Esophagus muscularis mucosa (tissue), 4 donors: Measurements from ENCODE around the gene CHD2. TPM values are rescaled to one million over a fixed set of nuclear protein-coding genes. Genes with fewer than 3 reads are reported as not detected.

Source experiments
- DNase-seq: peaks from one replicate; pipeline ENCODE4 v3.0.0-alpha.2; 2017; ENCODE audit errors: extremely low spot score
- H3K27ac ChIP-seq, 4 donors: fragments of 200-600 bp; sonication (generic); replicated peaks in 1 of 4; 1 replicate in 3 of 4; 2 replicates in 1 of 4; pipeline ENCODE4 v1.5.1; 2016 to 2019; ENCODE audit warnings: mild to moderate bottlenecking in 1 of 4
- H3K27me3 ChIP-seq, 4 donors: fragments of 200-600 bp; sonication (generic); one replicate each; pipeline versions ENCODE4 v1.5.1 to v1.6.0; 2016 to 2019
- H3K36me3 ChIP-seq, 4 donors: fragments of 200-600 bp; sonication (generic); one replicate each; pipeline ENCODE4 v1.5.1; 2016 to 2019
- H3K4me1 ChIP-seq, 4 donors: fragments of 200-600 bp; sonication (generic); one replicate each; pipeline ENCODE4 v1.5.1; 2016 to 2019
- H3K4me3 ChIP-seq, 4 donors: fragments of 200-600 bp; sonication (generic); 1 replicate in 2 of 4; 2 replicates in 2 of 4; pipeline ENCODE4 v1.5.1; 2016 to 2019; ENCODE audit warnings: mild to moderate bottlenecking in 4 of 4, moderate library complexity in 1 of 4
- H3K9me3 ChIP-seq, 4 donors: fragments of 200-600 bp; sonication (generic); 1 replicate in 3 of 4; 2 replicates in 1 of 4; pipeline ENCODE4 v1.5.1; 2016 to 2019
- CTCF ChIP-seq, 3 experiments: fragments of 200-600 bp in 2 of 3; fragments of 450-650 bp in 1 of 3; sonication (generic) in 2 of 3; IDR thresholded peaks; one replicate each; pipeline ENCODE4 v1.5.1; 2017 to 2019; ENCODE audit warnings: antibody characterized with exemption in 3 of 3, mild to moderate bottlenecking in 2 of 3, moderate library complexity in 1 of 3
- EP300 ChIP-seq: sonication (generic); formaldehyde crosslinking; IDR thresholded peaks from one replicate; pipeline ENCODE4 v1.6.1; 2017; ENCODE audit warnings: antibody characterized with exemption
- POLR2A ChIP-seq: fragments of 450-650 bp; IDR thresholded peaks from one replicate; pipeline ENCODE4 v1.6.1; 2017; ENCODE audit warnings: antibody characterized with exemption, moderate library complexity, mild to moderate bottlenecking, low read depth
- POLR2AphosphoS5 ChIP-seq, 2 donors: sonication (generic); formaldehyde crosslinking; IDR thresholded peaks; one replicate each; pipeline ENCODE4 v1.6.1; 2017; ENCODE audit warnings: antibody characterized with exemption in 2 of 2
- whole genome bisulfite sequencing: methylation state at CpG from one replicate; pipeline ENCODE4 v1.1.5; 2018; 5-methylcytosine and 5-hydroxymethylcytosine counted together
- intact Hi-C: fragments of 100-400 bp; cut with DNase I; formaldehyde crosslinking; loops from one replicate; pipeline ENCODE4 v1.15.1; 2023
- total RNA-seq, 4 donors: library from RNA; depleted of rRNA; stranded (reverse); fragments of >200 nt; gene quantifications; one replicate each; pipeline versions ENCODE4 v1.1.0 to v1.2.1, GENCODE V29; 2016

The CHD2 gene
- total RNA-seq, 4 donors from 2014 or later = 54.3 to 86.0 (median 62.8) TPM

- DNase-seq = no peak
- TF ChIP-seq POLR2A (no peak), CTCF (IDR thresholded peaks at IDR 0.05) (no peak), EP300 (no peak), POLR2AphosphoS5 (IDR thresholded peaks at IDR 0.05) (no peak)
- intact Hi-C loops = no loop called here
- Histone ChIP-seq H3K27me3 (no peaks in the 10 kb centered on the region), H3K36me3 (peaks cover 83 to 98% (median 93%) of the 10 kb centered on the region in 4 donors), H3K4me3 (no peak overlapping the region), H3K9me3 (peaks cover 0 to 6% (median 4%) of the 10 kb centered on the region in 4 donors), H3K27ac (no peak overlapping the region), H3K4me1 (no peaks in the 10 kb centered on the region)
- WGBS = 65% methylated on average over 1 of the region's 1 CpG
These were observed 43.5 kb downstream of the CHD2 start for GRCh38 chr15:92943581-92943980.

GRCh38 chr15:92944946-92945521 is 44.9 kb downstream of the CHD2 start:
- peaks cover 83 to 98% (median 94%) of the 10 kb centered on the region in 4 donors for H3K36me3 ChIP-seq
- TF ChIP-seq POLR2AphosphoS5 (IDR thresholded peaks at IDR 0.05) = peak in 1 of 2 donors; percentile 10
- no peak for TF ChIP-seq EP300
- intact Hi-C loops = no loop called here

GRCh38 chr15:92947071-92947730 is 47.1 kb downstream of the CHD2 start:
- DNase-seq = no peak
- TF ChIP-seq POLR2AphosphoS5 (IDR thresholded peaks at IDR 0.05) = no peak
- TF ChIP-seq CTCF (IDR thresholded peaks at IDR 0.05) = no peak
- no peak for TF ChIP-seq POLR2A
- no peak for TF ChIP-seq EP300
- Histone ChIP-seq H3K27me3 (no peaks in the 10 kb centered on the region), H3K27ac (no peak overlapping the region), H3K36me3 (peaks cover 75 to 100% (median 93%) of the 10 kb centered on the region in 4 donors), H3K4me1 (peaks cover 5 to 14% (median 12%) of the 10 kb centered on the region in 4 donors), H3K9me3 (peaks cover 3 to 27% (median 22%) of the 10 kb centered on the region in 4 donors), H3K4me3 (no peak overlapping the region)
- WGBS = 95% methylated on average over 5 of the region's 5 CpGs
- intact Hi-C loops = no loop called here

More at GRCh38 chr15:92944946-92945521, 44.9 kb downstream of the CHD2 start:
- Histone ChIP-seq H3K27ac (no peak overlapping the region), H3K4me1 (no peaks in the 10 kb centered on the region), H3K9me3 (peaks cover 3 to 21% (median 19%) of the 10 kb centered on the region in 4 donors), H3K27me3 (no peaks in the 10 kb centered on the region), H3K4me3 (no peak overlapping the region)
- WGBS = 88% methylated on average over 8 of the region's 8 CpGs
- no peak for DNase-seq

- Histone ChIP-seq H3K27ac (no peak overlapping the region), H3K27me3 (no peaks in the 10 kb centered on the region), H3K4me3 (no peak overlapping the region), H3K4me1 (peaks cover 5 to 19% (median 18%) of the 10 kb centered on the region in 4 donors), H3K9me3 (peaks cover 3 to 27% (median 22%) of the 10 kb centered on the region in 4 donors), H3K36me3 (peaks cover 68 to 99% (median 94%) of the 10 kb centered on the region in 4 donors)
- DNase-seq = no peak
- 97% methylated on average over 10 of the region's 10 CpGs for WGBS
- TF ChIP-seq CTCF (IDR thresholded peaks at IDR 0.05) (no peak), EP300 (no peak), POLR2AphosphoS5 (IDR thresholded peaks at IDR 0.05) (no peak), POLR2A (no peak)
- intact Hi-C loops = no loop called here
These were observed 49.6 kb downstream of the CHD2 start for GRCh38 chr15:92949604-92950249.

GRCh38 chr15:92951800-92952457 is 51.8 kb downstream of the CHD2 start:
- Histone ChIP-seq H3K9me3 (peaks cover 3 to 27% (median 22%) of the 10 kb centered on the region in 4 donors), H3K4me1 (peaks cover 5 to 19% (median 18%) of the 10 kb centered on the region in 4 donors), H3K36me3 (peaks cover 66 to 99% (median 93%) of the 10 kb centered on the region in 4 donors), H3K4me3 (no peak overlapping the region), H3K27ac (peak overlapping the region in 2 of 4 donors; percentile 1 to 27), H3K27me3 (no peaks in the 10 kb centered on the region)
- TF ChIP-seq POLR2A = no peak
- no peak for TF ChIP-seq EP300
- no peak for TF ChIP-seq POLR2AphosphoS5 (IDR thresholded peaks at IDR 0.05)
- WGBS = 43% methylated on average over 2 of the region's 2 CpGs
- intact Hi-C loops = no loop called here
- DNase-seq = no peak
